ENCODE data around the gene MYLIP. TPM values are rescaled to one million over a fixed set of nuclear protein-coding genes. Genes with fewer than 3 reads are reported as not detected.

The MYLIP gene
- total and polyA plus RNA-seq, 12 donors = 7.5 to 49.2 (median 28.8) TPM

DNA sequence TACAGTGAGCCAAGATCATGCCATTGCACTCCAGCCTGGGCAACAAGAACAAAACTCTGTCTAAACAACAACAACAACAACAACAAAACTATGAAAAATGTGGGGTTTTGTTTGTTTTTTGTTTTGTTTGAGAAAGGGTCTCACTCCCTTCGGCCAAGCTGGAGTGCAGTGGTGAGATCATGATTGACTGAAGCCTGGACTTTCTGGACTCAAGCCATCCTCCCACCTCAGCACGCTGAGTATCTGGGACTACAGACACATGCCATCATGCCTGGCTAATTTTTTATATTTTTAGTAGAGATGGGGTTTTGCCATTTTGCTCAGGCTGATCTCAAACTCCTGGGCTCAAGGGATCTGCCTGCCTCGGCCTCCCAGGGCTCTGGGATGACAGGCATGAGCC, 2.8 kb upstream of the MYLIP start:
- TF ChIP-seq, protein P1, sequence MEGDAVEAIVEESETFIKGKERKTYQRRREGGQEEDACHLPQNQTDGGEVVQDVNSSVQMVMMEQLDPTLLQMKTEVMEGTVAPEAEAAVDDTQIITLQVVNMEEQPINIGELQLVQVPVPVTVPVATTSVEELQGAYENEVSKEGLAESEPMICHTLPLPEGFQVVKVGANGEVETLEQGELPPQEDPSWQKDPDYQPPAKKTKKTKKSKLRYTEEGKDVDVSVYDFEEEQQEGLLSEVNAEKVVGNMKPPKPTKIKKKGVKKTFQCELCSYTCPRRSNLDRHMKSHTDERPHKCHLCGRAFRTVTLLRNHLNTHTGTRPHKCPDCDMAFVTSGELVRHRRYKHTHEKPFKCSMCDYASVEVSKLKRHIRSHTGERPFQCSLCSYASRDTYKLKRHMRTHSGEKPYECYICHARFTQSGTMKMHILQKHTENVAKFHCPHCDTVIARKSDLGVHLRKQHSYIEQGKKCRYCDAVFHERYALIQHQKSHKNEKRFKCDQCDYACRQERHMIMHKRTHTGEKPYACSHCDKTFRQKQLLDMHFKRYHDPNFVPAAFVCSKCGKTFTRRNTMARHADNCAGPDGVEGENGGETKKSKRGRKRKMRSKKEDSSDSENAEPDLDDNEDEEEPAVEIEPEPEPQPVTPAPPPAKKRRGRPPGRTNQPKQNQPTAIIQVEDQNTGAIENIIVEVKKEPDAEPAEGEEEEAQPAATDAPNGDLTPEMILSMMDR (IDR thresholded peaks at IDR 0.05) = no peak
- no peak for TF ChIP-seq POLR2A (IDR thresholded peaks at IDR 0.05)
- intact Hi-C loops (cut with DNase I) = loop anchor here in 1 of 2 donors (5.0 kb wide), 1 partner anchor 434 kb away; no protein-coding TSS in a partner anchor

DNA sequence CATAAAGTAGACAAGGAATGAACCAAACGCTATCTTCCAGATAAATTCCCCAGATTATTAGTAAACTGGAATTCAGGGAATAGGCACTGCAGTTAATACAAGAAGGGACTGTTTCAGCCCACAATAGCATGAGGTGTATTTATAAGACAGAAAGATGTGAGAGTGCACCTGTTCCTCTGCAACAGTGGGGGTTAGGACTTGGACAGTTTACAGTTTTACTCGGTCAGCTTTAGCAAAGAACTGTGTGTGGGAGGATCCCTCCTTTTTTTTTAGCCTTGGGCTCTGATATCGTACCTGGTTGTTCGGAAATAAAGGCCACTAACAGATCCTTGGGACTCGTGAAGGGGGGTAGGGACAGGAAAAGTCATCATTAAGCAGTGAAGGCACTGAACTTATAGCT, 2.0 kb upstream of the MYLIP start:
- intact Hi-C loops (cut with DNase I) = loop anchor here in 1 of 2 donors (5.0 kb wide), 1 partner anchor 435 kb away; no protein-coding TSS in a partner anchor
- Histone ChIP-seq H3K27me3 (no peaks in the 10 kb centered on the region), H3K4me3 (no peak overlapping the region), H3K4me1 (replicated peaks in 1 of 2) (peaks cover under 1 to 8% of the 10 kb centered on the region in 2 donors), H3K27ac (no peak overlapping the region), H3K9me3 (replicated peaks in 1 of 3) (no peaks in the 10 kb centered on the region), H3K36me3 (replicated peaks in 1 of 2) (no peaks in the 10 kb centered on the region)
- WGBS, 4 donors = 64 to 90% (median 81%) methylated on average over 5 of the region's 5 CpGs
- TF ChIP-seq POLR2A (IDR thresholded peaks at IDR 0.05) = no peak
- DNase-seq = no peak

More for the DNA sequence above, 2.8 kb upstream of the MYLIP start:
- WGBS, 4 donors = 92 to 97% (median 95%) methylated on average over 3 of the region's 3 CpGs
- H3K27ac ChIP-seq = no peak overlapping the region
- no peak overlapping the region for H3K4me3 ChIP-seq
- no peaks in the 10 kb centered on the region for H3K4me1 ChIP-seq (replicated peaks in 1 of 2)
- no peaks in the 10 kb centered on the region for H3K9me3 ChIP-seq (replicated peaks in 1 of 3)
- H3K36me3 ChIP-seq (replicated peaks in 1 of 2) = no peaks in the 10 kb centered on the region
- H3K27me3 ChIP-seq = no peaks in the 10 kb centered on the region
- no peak for DNase-seq

DNA sequence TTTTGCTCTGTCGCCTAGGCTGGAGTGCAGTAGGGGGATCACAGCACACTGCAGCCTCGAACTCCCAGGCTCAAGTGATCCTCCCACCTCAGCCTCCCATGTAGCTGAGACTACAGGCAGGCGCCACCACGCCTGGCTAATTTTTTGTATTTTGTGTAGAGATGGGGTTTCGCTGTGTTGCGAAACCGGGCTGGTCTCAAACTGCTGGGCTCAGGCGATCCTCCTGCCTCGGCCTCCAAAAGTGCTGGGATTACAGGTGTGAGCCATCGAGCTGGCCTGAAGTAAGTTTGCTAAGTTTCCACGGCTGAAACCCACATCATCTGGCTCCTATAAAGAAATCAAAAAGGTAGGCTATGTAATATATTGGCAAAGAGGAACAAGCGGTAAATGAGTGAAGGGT, 1.4 kb upstream of the MYLIP start:
- DNase-seq = no peak
- WGBS, 4 donors = 91 to 96% (median 93%) methylated on average over 10 to 12 of the region's 12 CpGs
- TF ChIP-seq, protein P1 (IDR thresholded peaks at IDR 0.05) = no peak
- TF ChIP-seq POLR2A (IDR thresholded peaks at IDR 0.05) = no peak
- Histone ChIP-seq H3K27me3 (no peaks in the 10 kb centered on the region), H3K27ac (no peak overlapping the region), H3K4me3 (no peak overlapping the region), H3K4me1 (replicated peaks in 1 of 2) (peaks cover 7 to 14% of the 10 kb centered on the region in 2 donors), H3K36me3 (replicated peaks in 1 of 2) (no peaks in the 10 kb centered on the region), H3K9me3 (replicated peaks in 1 of 3) (no peaks in the 10 kb centered on the region)
- intact Hi-C loops (cut with DNase I) = loop anchor here in 1 of 2 donors (5.0 kb wide), 1 partner anchor 435 kb away; no protein-coding TSS in a partner anchor

- DNase-seq = peak in 6 of 7 donors; percentile 23 to 66 (median 42)
- Histone ChIP-seq H3K27ac (peak overlapping the region; percentile 56 to 95 (median 92)), H3K4me1 (replicated peaks in 1 of 2) (peaks cover 16 to 38% of the 10 kb centered on the region in 2 donors), H3K9me3 (replicated peaks in 1 of 3) (no peaks in the 10 kb centered on the region), H3K4me3 (peak overlapping the region; percentile 74 to 99 (median 86)), H3K27me3 (no peaks in the 10 kb centered on the region), H3K36me3 (replicated peaks in 1 of 2) (no peaks in the 10 kb centered on the region)
- intact Hi-C loops (cut with DNase I) = loop anchor here in 1 of 2 donors (5.0 to 10.0 kb wide), 2 partner anchors 55 to 438 kb away; no protein-coding TSS in a partner anchor
- 0 to 2% (median 1%) methylated on average over 12 to 36 of the region's 36 CpGs for WGBS, 4 donors
- peak in 1 of 2 donors; percentile 21 for TF ChIP-seq POLR2A (IDR thresholded peaks at IDR 0.05)
- TF ChIP-seq, protein P1 (IDR thresholded peaks at IDR 0.05) = no peak
Measured at GRCh38 chr6:16129623-16130401, 926 bp downstream of the MYLIP start.
